ENCODE data around the gene NEK7.
"Not testable (repeated sequence)": the region's sequence is repeated elsewhere in the genome, so short reads cannot be mapped to it uniquely, and the experiment has no call there.

The NEK7 gene

GRCh38 chr1:198156745-198157240 is at the start of gene NEK7:
TSS of gene NEK7 (plus strand) at chr1:198156998. CDS start at chr1:198232581, 75,583 bp downstream.
- peak; percentile 93 for DNase-seq

DNA sequence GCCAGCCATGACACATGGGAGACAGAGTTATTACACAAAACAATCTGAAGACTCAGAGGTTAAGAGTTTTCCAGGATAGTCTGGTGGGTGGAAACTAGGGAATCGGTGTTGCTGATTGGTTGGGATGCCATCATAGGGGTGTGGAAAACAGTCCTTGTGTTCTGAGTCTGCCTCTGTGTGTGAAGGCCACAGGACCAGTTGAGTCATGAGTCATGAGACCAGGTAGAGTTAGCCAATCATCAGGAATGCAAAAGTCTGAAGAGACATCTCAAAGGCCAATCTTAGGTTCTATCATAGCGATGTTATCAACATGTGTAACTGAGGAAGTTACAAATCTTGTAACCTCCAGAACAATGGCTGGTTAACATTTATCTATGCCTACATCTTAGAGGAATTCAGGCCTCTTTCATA is 49.7 kb upstream of the NEK7 start:
- DNase-seq: no peak

- no peak for DNase-seq
These were observed 48.0 kb upstream of the NEK7 start for GRCh38 chr1:198108636-198109370.

- no peak for DNase-seq
These were observed 47.5 kb upstream of the NEK7 start for GRCh38 chr1:198109371-198109715.

- DNase-seq: no peak
These were observed 43.5 kb upstream of the NEK7 start for GRCh38 chr1:198113342-198113750.

DNA sequence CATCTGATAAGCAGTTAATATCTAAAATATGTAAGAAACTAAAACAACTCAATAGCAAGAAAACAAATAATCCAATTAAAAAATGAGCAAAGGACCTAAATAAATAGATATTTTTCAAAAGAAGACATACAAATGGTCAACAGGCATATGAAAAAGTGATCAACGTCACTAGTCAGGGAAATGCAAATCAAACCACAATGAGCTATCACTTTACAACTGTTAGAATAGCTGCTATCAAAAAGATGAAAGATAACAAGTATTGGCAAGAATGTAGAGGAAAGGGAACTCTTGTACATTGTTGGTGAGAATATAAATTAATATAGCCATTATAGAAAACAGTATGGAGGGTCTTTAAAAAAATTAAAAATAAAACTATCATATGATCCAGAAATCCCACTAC is 40.7 kb upstream of the NEK7 start:
- DNase-seq: no peak

DNA sequence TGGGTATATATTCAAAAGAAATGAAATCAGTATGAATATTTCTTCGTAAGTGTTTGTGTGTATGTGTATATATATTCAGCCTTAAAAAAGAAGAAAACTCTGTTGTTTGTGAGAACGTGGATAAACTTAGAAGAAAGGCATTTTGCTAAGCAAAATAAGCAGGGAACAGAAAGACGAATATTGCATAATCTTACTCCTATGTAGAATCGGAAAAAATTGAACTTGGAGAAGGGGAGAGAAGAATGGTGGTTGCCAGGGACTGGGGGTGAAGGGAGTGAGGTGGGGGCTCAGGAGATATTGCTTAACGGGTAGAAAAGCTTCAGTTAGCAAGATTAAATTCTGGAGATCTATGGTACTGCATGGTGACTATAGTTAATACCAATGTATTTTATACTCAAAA is 40.3 kb upstream of the NEK7 start:
- DNase-seq: no peak

DNA sequence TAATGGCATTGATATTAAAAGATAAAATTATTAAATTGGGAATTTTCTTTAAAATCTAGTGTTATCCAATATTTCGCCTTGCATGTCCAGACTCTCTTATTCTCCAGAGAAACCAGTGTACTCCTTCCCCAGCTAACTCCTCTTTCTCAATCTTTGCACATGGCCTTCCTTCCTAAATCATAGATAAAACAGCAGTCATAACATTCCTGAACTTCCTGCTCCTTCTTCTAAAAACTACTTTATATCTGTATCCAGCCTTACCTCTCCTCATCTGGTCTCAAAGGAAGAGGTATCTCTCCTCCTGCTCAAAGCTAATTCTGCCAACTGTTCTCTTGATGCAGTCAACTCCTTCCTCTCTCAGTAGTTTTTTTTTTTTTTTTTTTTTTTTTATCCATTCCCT is 39.5 kb upstream of the NEK7 start:
- DNase-seq: no peak

- no peak for DNase-seq
These were observed 38.7 kb upstream of the NEK7 start for GRCh38 chr1:198118134-198118533.

- no peak for DNase-seq
These were observed 36.9 kb upstream of the NEK7 start for GRCh38 chr1:198119906-198120305.

DNA sequence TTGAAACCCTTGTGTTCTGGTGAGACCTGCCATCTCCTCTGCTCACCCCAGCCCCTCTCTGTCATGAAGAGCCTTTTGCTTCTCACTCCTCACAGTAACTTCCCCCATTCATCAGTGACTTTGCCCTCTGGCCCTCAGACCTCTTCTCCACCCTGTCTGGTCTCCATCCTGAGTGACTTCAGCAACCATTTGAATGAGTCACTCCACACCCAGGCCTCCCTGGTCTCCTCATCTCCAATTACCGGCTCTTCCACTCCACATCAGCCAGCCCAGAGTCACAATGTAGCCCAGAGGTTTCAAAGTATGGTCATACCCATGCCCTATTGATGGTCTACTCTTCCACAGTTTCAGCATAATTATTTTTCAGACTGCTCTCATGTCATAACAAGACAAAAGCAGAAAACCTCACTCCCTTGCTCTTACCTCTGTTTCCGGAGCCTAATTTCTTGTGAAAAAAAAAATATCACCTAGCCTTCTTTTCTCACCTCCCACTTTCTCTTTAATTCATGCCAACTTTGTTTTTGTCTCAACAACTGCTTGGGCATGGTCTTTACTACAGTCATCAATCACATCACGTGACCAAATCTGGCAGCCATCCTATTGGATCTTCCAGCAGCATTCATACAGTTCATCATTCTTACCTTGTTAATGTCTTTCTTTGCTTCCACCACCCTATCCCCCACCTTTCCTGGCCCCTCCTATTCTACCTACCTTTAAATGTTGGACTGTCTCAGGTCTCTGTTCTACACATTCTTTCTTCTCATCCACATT is 35.6 kb upstream of the NEK7 start:
- DNase-seq: peak; percentile 80

GRCh38 chr1:198122693-198123092 is 34.1 kb upstream of the NEK7 start:
- no peak for DNase-seq

GRCh38 chr1:198123133-198123532 is 33.7 kb upstream of the NEK7 start:
- no peak for DNase-seq

GRCh38 chr1:198124673-198125072 is 32.1 kb upstream of the NEK7 start:
- DNase-seq: no peak

GRCh38 chr1:198125995-198126735 is 30.6 kb upstream of the NEK7 start:
- DNase-seq: peak; percentile 5

DNA sequence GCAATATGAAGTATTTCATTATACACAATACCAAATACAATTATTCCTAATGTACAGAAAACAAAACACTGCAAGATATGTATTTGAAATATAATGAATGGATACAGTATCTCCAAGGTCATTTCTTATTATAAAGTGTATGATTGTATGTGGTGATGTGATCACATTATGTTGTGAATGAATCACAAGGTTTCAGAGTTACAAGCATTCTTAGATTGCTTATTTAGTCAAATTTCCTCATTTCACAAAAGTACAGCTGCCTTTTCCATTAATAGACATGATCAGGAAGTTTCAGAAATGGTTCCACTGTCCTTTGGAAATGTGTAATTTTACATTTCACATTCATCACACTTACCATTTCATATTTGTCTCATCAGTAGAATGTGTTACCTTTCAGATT is 28.3 kb upstream of the NEK7 start:
- DNase-seq: no peak

GRCh38 chr1:198130053-198130452 is 26.7 kb upstream of the NEK7 start:
- DNase-seq: not testable (repeated sequence)

GRCh38 chr1:198132060-198132781 is 24.6 kb upstream of the NEK7 start:
- no peak for DNase-seq

DNA sequence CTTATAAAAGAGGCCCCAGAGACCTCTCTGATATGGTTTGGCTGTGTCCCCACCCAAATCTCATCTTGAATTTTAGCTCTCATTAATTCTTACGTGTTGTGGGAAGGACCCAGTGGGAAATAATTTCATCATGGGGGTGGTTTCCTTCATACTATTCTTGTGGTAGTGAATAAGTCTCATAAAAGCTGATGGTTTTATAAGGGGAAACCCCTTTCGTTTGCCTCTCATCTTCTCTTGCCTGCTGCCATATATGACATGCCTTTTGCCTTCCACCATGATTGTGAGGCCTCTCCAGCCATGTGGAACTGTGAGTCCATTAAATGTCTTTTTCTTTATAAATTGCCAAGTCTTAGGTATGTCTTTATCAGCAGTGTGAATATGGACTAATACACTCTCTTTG is 22.5 kb upstream of the NEK7 start:
- DNase-seq: no peak

- no peak for DNase-seq
These were observed 21.4 kb upstream of the NEK7 start for GRCh38 chr1:198135366-198135765.

- no peak for DNase-seq
These were observed 15.0 kb upstream of the NEK7 start for GRCh38 chr1:198141668-198142351.

GRCh38 chr1:198143797-198144196 is 13.0 kb upstream of the NEK7 start:
- no peak for DNase-seq
